SK-N-MC (cell line): ENCODE data around the gene MALRD1.

Experiments used
- EZH2 ChIP-seq: fragments of 200-600 bp; sonication (generic); IDR thresholded peaks from one replicate; pipeline ENCODE4 v1.6.1; 2017; ENCODE audit warnings: antibody characterized with exemption
- FOXP2 ChIP-seq: optimal IDR thresholded peaks from 2 replicates; pipeline ENCODE3; 2011; ENCODE audit warnings: mild to moderate bottlenecking, moderate library complexity; ENCODE audit not compliant: insufficient read depth; ENCODE audit errors: extremely low read length, control extremely low read depth
- POLR2AphosphoS5 ChIP-seq: IDR thresholded peaks from 2 replicates; pipeline ENCODE4 v1.6.1; 2012; ENCODE audit warnings: mild to moderate bottlenecking, low read depth, low read length, borderline replicate concordance

DNA sequence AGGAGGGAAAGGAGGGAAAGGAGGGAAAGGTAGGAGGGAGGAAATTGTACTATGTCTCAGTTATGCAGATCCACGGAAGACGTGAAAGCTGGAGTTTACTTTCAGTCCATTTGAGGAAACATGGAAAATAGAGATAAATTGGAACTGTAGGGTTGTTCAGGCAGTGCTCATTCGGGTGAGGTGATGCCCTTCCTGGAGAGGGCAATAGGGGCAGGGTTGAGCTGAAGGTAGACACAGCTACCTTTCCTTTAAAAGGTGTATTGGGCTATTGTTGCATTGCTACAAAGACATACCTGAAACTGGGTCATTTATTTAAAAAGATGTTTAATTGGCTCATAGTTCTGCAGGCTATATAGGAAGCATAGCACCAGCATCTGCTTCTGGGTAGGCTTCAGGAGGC is 650.7 kb downstream of the MALRD1 start:
- TF ChIP-seq POLR2AphosphoS5 (no peak), EZH2 (no peak), FOXP2 (no peak)
